Neural cell (in vitro differentiated cells): ENCODE data around the gene NKD1. TPM values are rescaled to one million over a fixed set of nuclear protein-coding genes. Genes with fewer than 3 reads are reported as not detected.

Source experiments
- H2AFZ ChIP-seq: fragments of 200-600, 300-800 bp; sonication (generic), shearing (Covaris generic); 2 replicates; pipeline ENCODE4 v1.6.0; 2014; ENCODE audit warnings: low read depth, mild to moderate bottlenecking, antibody characterized with exemption, low read length, moderate library complexity
- H3F3A ChIP-seq: fragments of 200-600 bp; shearing (Covaris generic); 2 replicates; pipeline ENCODE4 v1.6.1; 2016; ENCODE audit warnings: mild to moderate bottlenecking, moderate library complexity, mixed read lengths, antibody characterized with exemption, low read length; ENCODE audit not compliant: insufficient read depth, poor library complexity, severe bottlenecking
- H3K27ac ChIP-seq: fragments of 200-600, 300-800 bp; sonication (generic), shearing (Covaris generic); 2 replicates; pipeline ENCODE4 v1.5.1; 2014; ENCODE audit warnings: mild to moderate bottlenecking, low read length, moderate library complexity
- H3K27me3 ChIP-seq: fragments of 300-800, 200-600 bp; sonication (generic), shearing (Covaris generic); 2 replicates; pipeline ENCODE4 v1.6.0; 2014; ENCODE audit warnings: mild to moderate bottlenecking, low read depth, low read length, moderate library complexity; ENCODE audit not compliant: insufficient read depth
- H3K36me3 ChIP-seq: fragments of 300-800, 200-600 bp; sonication (generic), shearing (Covaris generic); 2 replicates; pipeline ENCODE4 v1.5.1; 2014; ENCODE audit warnings: mild to moderate bottlenecking, antibody characterized with exemption, low read length, moderate library complexity; ENCODE audit not compliant: insufficient read depth
- H3K4me2 ChIP-seq: fragments of 300-800, 200-600 bp; sonication (generic), shearing (Covaris generic); 2 replicates; pipeline ENCODE4 v1.6.0; 2014; ENCODE audit warnings: mild to moderate bottlenecking, low read length
- H3K4me3 ChIP-seq: fragments of 300-800, 200-600 bp; sonication (generic), shearing (Covaris generic); 2 replicates; pipeline ENCODE4 v1.5.1; 2014; ENCODE audit warnings: mild to moderate bottlenecking, low read length, moderate library complexity
- H3K79me2 ChIP-seq: fragments of 200-600 bp; shearing (Covaris generic); replicated peaks from 2 replicates; pipeline ENCODE4 v1.6.0; 2014; ENCODE audit warnings: mild to moderate bottlenecking, low read length, moderate library complexity; ENCODE audit not compliant: insufficient read depth
- H3K9ac ChIP-seq: fragments of 300-800, 200-600 bp; sonication (generic), shearing (Covaris generic); 2 replicates; pipeline ENCODE4 v1.6.1; 2016; ENCODE audit warnings: mild to moderate bottlenecking, low read length, mixed read lengths
- H3K9me2 ChIP-seq: fragments of 200-600 bp; shearing (Covaris generic); 2 replicates; pipeline ENCODE4 v1.6.1; 2016; ENCODE audit warnings: mild to moderate bottlenecking, low read length, mixed read lengths; ENCODE audit not compliant: insufficient read depth
- H3K9me3 ChIP-seq: fragments of 200-600, 300-800 bp; sonication (generic), shearing (Covaris generic); 2 replicates; pipeline ENCODE4 v1.6.1; 2016; ENCODE audit warnings: mild to moderate bottlenecking, mixed run types, low read length, moderate library complexity, mixed read lengths
- H4K20me1 ChIP-seq: fragments of 200-600 bp; shearing (Covaris generic); 2 replicates; pipeline ENCODE4 v1.6.1; 2016; ENCODE audit warnings: mild to moderate bottlenecking, mixed run types; ENCODE audit not compliant: insufficient read depth
- CTCF ChIP-seq: fragments of 450-650 bp; IDR thresholded peaks from 2 replicates; pipeline ENCODE4 v1.5.1; 2014; ENCODE audit warnings: antibody characterized with exemption, mild to moderate bottlenecking, moderate library complexity; ENCODE audit not compliant: poor library complexity, severe bottlenecking
- EP300 ChIP-seq: fragments of 450-650 bp; conservative IDR thresholded peaks from 2 replicates; pipeline ENCODE4 v1.6.1; 2014; ENCODE audit warnings: antibody characterized with exemption, mild to moderate bottlenecking, moderate library complexity; ENCODE audit not compliant: poor library complexity, severe bottlenecking
- EZH2 ChIP-seq: fragments of 200-600, 300-800 bp; shearing (Covaris generic), sonication (generic); IDR thresholded peaks from 2 replicates; pipeline ENCODE4 v1.6.1; 2014; ENCODE audit warnings: antibody characterized with exemption, low read length, borderline replicate concordance, mild to moderate bottlenecking; ENCODE audit not compliant: insufficient read depth, poor library complexity, severe bottlenecking
- MXI1 ChIP-seq: fragments of 450-650 bp; conservative IDR thresholded peaks from 2 replicates; pipeline ENCODE4 v1.6.1; 2014; ENCODE audit warnings: antibody characterized with exemption, mild to moderate bottlenecking; ENCODE audit not compliant: poor library complexity, severe bottlenecking
- POLR2AphosphoS5 ChIP-seq: IDR thresholded peaks from 2 replicates; pipeline ENCODE4 v1.6.1; 2012
- RAD21 ChIP-seq: fragments of 450-650 bp; conservative IDR thresholded peaks from 2 replicates; pipeline ENCODE4 v1.6.1; 2014; ENCODE audit warnings: antibody characterized with exemption, mild to moderate bottlenecking, moderate library complexity
- REST ChIP-seq: IDR thresholded peaks from 2 replicates; pipeline ENCODE4 v1.6.1; 2012; ENCODE audit warnings: borderline replicate concordance
- SMC3 ChIP-seq: fragments of 450-650 bp; conservative IDR thresholded peaks from 2 replicates; pipeline ENCODE4 v1.6.1; 2014; ENCODE audit warnings: antibody characterized with exemption, mild to moderate bottlenecking, moderate library complexity; ENCODE audit not compliant: poor library complexity
- TAF1 ChIP-seq: IDR thresholded peaks from 2 replicates; pipeline ENCODE4 v1.6.1; 2012; ENCODE audit warnings: low read depth
- polyA plus RNA-seq: library from polyadenylated mRNA; depleted of rRNA; stranded (reverse); fragments of >200 nt; gene quantifications from 2 replicates; pipeline ENCODE4 v1.2.3, GENCODE V29; 2014

The NKD1 gene
- polyA plus RNA-seq, 1 donor from 2014 or later = 1.1 TPM

- no peaks in the 10 kb centered on the region for H3K9me2 ChIP-seq
- no peak overlapping the region for H2AFZ ChIP-seq
- TF ChIP-seq RAD21 (no peak), EZH2 (no peak), CTCF (no peak), TAF1 (no peak), EP300 (no peak), MXI1 (no peak), SMC3 (no peak), REST (no peak), POLR2AphosphoS5 (no peak)
- H4K20me1 ChIP-seq = no peaks in the 10 kb centered on the region
- H3F3A ChIP-seq = no peaks in the 10 kb centered on the region
- no peaks in the 10 kb centered on the region for H3K27me3 ChIP-seq
- no peak overlapping the region for H3K27ac ChIP-seq
- H3K36me3 ChIP-seq = no peaks in the 10 kb centered on the region
- H3K9me3 ChIP-seq = no peaks in the 10 kb centered on the region
- H3K79me2 ChIP-seq = no peaks in the 10 kb centered on the region
- no peak overlapping the region for H3K4me2 ChIP-seq
- no peak overlapping the region for H3K9ac ChIP-seq
- no peak overlapping the region for H3K4me3 ChIP-seq
Measured at GRCh38 chr16:50616386-50616785, 68.2 kb downstream of the NKD1 start.

GRCh38 chr16:50616883-50617645, 68.9 kb downstream of the NKD1 start:
- Histone ChIP-seq H3F3A (no peaks in the 10 kb centered on the region), H3K9me3 (no peaks in the 10 kb centered on the region), H3K27ac (no peak overlapping the region), H3K4me2 (no peak overlapping the region), H3K9ac (no peak overlapping the region), H3K27me3 (no peaks in the 10 kb centered on the region), H3K36me3 (no peaks in the 10 kb centered on the region), H4K20me1 (no peaks in the 10 kb centered on the region), H3K4me3 (no peak overlapping the region), H3K9me2 (no peaks in the 10 kb centered on the region), H3K79me2 (no peaks in the 10 kb centered on the region), H2AFZ (no peak overlapping the region)
- TF ChIP-seq SMC3 (no peak), EP300 (no peak), RAD21 (no peak), POLR2AphosphoS5 (no peak), MXI1 (no peak), CTCF (no peak), TAF1 (no peak), REST (no peak), EZH2 (no peak)
